ENCODE results near the gene ZNF473. TPM values are rescaled to one million over a fixed set of nuclear protein-coding genes. Genes with fewer than 3 reads are reported as not detected.

ZNF473 gene
- total RNA-seq, 1 donor from 2014 or later = 9.7 TPM

DNA sequence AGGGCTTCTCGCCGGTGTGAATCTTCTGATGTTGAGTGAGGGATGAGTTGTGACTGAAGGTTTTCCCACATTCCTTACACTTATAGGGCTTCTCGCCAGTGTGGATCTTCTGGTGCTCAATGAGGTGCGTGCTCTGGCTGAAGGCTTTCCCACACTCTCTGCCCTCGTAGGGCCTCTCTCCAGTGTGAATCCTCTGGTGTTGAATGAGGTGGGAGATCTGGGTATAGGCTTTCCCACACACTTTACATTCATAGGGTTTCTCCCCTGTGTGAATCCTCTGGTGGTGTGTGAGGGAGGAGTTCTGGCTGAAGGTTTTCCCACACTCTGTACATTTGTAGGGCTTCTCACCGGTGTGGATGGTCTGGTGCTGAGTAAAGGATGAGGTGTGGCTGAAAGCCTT, 33.2 kb downstream of the ZNF473 start:
- H3K27ac Mint-ChIP-seq (ENCODE audit: unreplicated experiment) = no peak overlapping the region
- no peaks in the 10 kb centered on the region for H3K27me3 Mint-ChIP-seq (ENCODE audit: low read depth, unreplicated experiment)
- FAIRE-seq = no peak
- Histone ChIP-seq H3K4me2 (ENCODE audit: low read length) (no peak overlapping the region), H3K4me1 (ENCODE audit: insufficient read depth, low read length) (no peaks in the 10 kb centered on the region), H4K20me1 (ENCODE audit: insufficient read depth, low read length) (no peaks in the 10 kb centered on the region), H3K79me2 (ENCODE audit: insufficient read depth, low read length) (no peaks in the 10 kb centered on the region), H3K27me3 (ENCODE audit: insufficient read depth, low read length) (no peaks in the 10 kb centered on the region), H3K9ac (ENCODE audit: low read length) (no peak overlapping the region), H3K9me3 (ENCODE audit: insufficient read depth, low read depth, low read length) (peaks cover 26% of the 10 kb centered on the region), H3K4me3 (ENCODE audit: insufficient read depth, low read depth, low read length) (no peak overlapping the region), H3K27ac (ENCODE audit: low read depth, low read length) (no peak overlapping the region), H3K36me3 (ENCODE audit: insufficient read depth, low read length) (no peaks in the 10 kb centered on the region), H2AFZ (ENCODE audit: low read depth, low read length) (no peak overlapping the region)
- H3K9me3 Mint-ChIP-seq (ENCODE audit: unreplicated experiment) = peaks cover 33% of the 10 kb centered on the region
- no peaks in the 10 kb centered on the region for H3K36me3 Mint-ChIP-seq (ENCODE audit: low read depth, unreplicated experiment)
- H3K4me1 Mint-ChIP-seq (ENCODE audit: low read depth, unreplicated experiment) = no peaks in the 10 kb centered on the region
- DNase-seq (ENCODE audit: low read depth) = no peak
- TF ChIP-seq CTCF (IDR thresholded peaks at IDR 0.05; ENCODE audit: insufficient read depth, low read depth, low read length) (no peak), EZH2 (IDR thresholded peaks at IDR 0.05; ENCODE audit: insufficient read depth, low read length) (no peak)
- H3K4me3 Mint-ChIP-seq (ENCODE audit: unreplicated experiment) = no peak overlapping the region

- Histone ChIP-seq H3K4me3 (ENCODE audit: insufficient read depth, low read depth, low read length) (no peak overlapping the region), H3K36me3 (ENCODE audit: insufficient read depth, low read length) (no peaks in the 10 kb centered on the region), H3K9me3 (ENCODE audit: insufficient read depth, low read depth, low read length) (peaks cover 26% of the 10 kb centered on the region), H2AFZ (ENCODE audit: low read depth, low read length) (no peak overlapping the region), H3K79me2 (ENCODE audit: insufficient read depth, low read length) (no peaks in the 10 kb centered on the region), H3K4me2 (ENCODE audit: low read length) (no peak overlapping the region), H3K27ac (ENCODE audit: low read depth, low read length) (no peak overlapping the region), H3K27me3 (ENCODE audit: insufficient read depth, low read length) (no peaks in the 10 kb centered on the region), H3K9ac (ENCODE audit: low read length) (no peak overlapping the region), H3K4me1 (ENCODE audit: insufficient read depth, low read length) (no peaks in the 10 kb centered on the region), H4K20me1 (ENCODE audit: insufficient read depth, low read length) (no peaks in the 10 kb centered on the region)
- DNase-seq (ENCODE audit: low read depth) (no peak), FAIRE-seq (no peak)
- no peaks in the 10 kb centered on the region for H3K27me3 Mint-ChIP-seq (ENCODE audit: low read depth, unreplicated experiment)
- no peak overlapping the region for H3K4me3 Mint-ChIP-seq (ENCODE audit: unreplicated experiment)
- H3K27ac Mint-ChIP-seq (ENCODE audit: unreplicated experiment) = no peak overlapping the region
- no peaks in the 10 kb centered on the region for H3K4me1 Mint-ChIP-seq (ENCODE audit: low read depth, unreplicated experiment)
- peaks cover 33% of the 10 kb centered on the region for H3K9me3 Mint-ChIP-seq (ENCODE audit: unreplicated experiment)
- TF ChIP-seq EZH2 (IDR thresholded peaks at IDR 0.05; ENCODE audit: insufficient read depth, low read length) = no peak
- TF ChIP-seq CTCF (IDR thresholded peaks at IDR 0.05; ENCODE audit: insufficient read depth, low read depth, low read length) = no peak
- H3K36me3 Mint-ChIP-seq (ENCODE audit: low read depth, unreplicated experiment) = no peaks in the 10 kb centered on the region
Measured at GRCh38 chr19:50060107-50060506, 34.3 kb downstream of the ZNF473 start.

DNA sequence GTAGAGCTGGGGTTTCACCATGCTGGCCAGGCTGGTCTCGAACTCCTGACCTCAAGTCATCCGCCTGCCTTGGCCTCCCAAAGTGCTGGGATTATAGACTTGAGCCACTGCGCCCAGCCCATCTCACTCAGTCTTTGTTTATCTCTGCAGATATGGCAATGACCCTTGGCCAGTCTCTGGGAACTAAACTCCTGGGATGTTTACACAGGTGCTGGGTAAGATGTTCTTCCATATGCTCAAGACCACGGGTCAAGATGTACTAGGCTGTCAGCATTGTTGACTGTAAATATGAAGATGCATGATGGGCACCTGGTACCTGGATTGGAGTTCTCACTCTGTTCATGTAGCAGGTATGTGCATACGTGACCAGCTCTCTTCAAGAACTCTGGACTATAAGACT, 35.8 kb downstream of the ZNF473 start:
- FAIRE-seq (no peak), DNase-seq (ENCODE audit: low read depth) (no peak)
- H4K20me1 ChIP-seq (ENCODE audit: insufficient read depth, low read length) = no peaks in the 10 kb centered on the region
- H3K9ac ChIP-seq (ENCODE audit: low read length) = no peak overlapping the region
- Mint-ChIP-seq H3K9me3 (ENCODE audit: unreplicated experiment) (peaks cover 34% of the 10 kb centered on the region), H3K4me1 (ENCODE audit: low read depth, unreplicated experiment) (no peaks in the 10 kb centered on the region), H3K27me3 (ENCODE audit: low read depth, unreplicated experiment) (no peaks in the 10 kb centered on the region), H3K27ac (ENCODE audit: unreplicated experiment) (no peak overlapping the region), H3K36me3 (ENCODE audit: low read depth, unreplicated experiment) (no peaks in the 10 kb centered on the region), H3K4me3 (ENCODE audit: unreplicated experiment) (no peak overlapping the region)
- H3K27me3 ChIP-seq (ENCODE audit: insufficient read depth, low read length) = no peaks in the 10 kb centered on the region
- no peak overlapping the region for H3K27ac ChIP-seq (ENCODE audit: low read depth, low read length)
- H3K79me2 ChIP-seq (ENCODE audit: insufficient read depth, low read length) = no peaks in the 10 kb centered on the region
- H3K9me3 ChIP-seq (ENCODE audit: insufficient read depth, low read depth, low read length) = peaks cover 30% of the 10 kb centered on the region
- H3K4me1 ChIP-seq (ENCODE audit: insufficient read depth, low read length) = no peaks in the 10 kb centered on the region
- TF ChIP-seq CTCF (IDR thresholded peaks at IDR 0.05; ENCODE audit: insufficient read depth, low read depth, low read length) (no peak), EZH2 (IDR thresholded peaks at IDR 0.05; ENCODE audit: insufficient read depth, low read length) (no peak)
- no peak overlapping the region for H3K4me2 ChIP-seq (ENCODE audit: low read length)
- H3K4me3 ChIP-seq (ENCODE audit: insufficient read depth, low read depth, low read length) = no peak overlapping the region
- H3K36me3 ChIP-seq (ENCODE audit: insufficient read depth, low read length) = no peaks in the 10 kb centered on the region
- H2AFZ ChIP-seq (ENCODE audit: low read depth, low read length) = no peak overlapping the region
